HepG2 (cell line): ENCODE measurements around the gene APBB2. TPM values are rescaled to one million over a fixed set of nuclear protein-coding genes. Genes with fewer than 3 reads are reported as not detected.

Experiments
- ATAC-seq: fragments of 200-7000 bp; cut with Tn5 transposase; 3 replicates; pipeline ENCODE4 v1.9.1; 2020; ENCODE audit warnings: mild to moderate bottlenecking, moderate library complexity
- BruUV-seq: library from RNA; stranded (reverse); fragments of 400-500 nt; replicated peaks from 2 replicates; lab custom pipeline; 2021; lab: Mats Ljungman, UMichigan
- CTCF ChIA-PET: fragments of 300-600 bp; formaldehyde crosslinking; extraction: SDS; loops from one replicate; lab custom pipeline; 2021; ENCODE audit warnings: low total read pairs, inconsistent platforms, low intra/inter-chr PET ratio; lab: Yijun Ruan, JAX
- POLR2A ChIA-PET: fragments of 350-600 bp; sonication (Branson Sonifier 250); formaldehyde crosslinking; loops from one replicate; lab custom pipeline; 2020; ENCODE audit warnings: antibody characterized with exemption, inconsistent platforms; lab: Yijun Ruan, JAX
- DNase-seq: peaks from one replicate; pipeline ENCODE4 v3.0.0-alpha.2; 2015; ENCODE audit warnings: low spot score
- FAIRE-seq: peaks from 3 replicates; lab custom pipeline; 2011; peaks lifted over from hg19 to GRCh38; lab: Jason Lieb, UNC
- H2AFZ ChIP-seq: one replicate; pipeline ENCODE4 v1.6.1; 2011; ENCODE audit warnings: low read length, inconsistent platforms
- H3K27ac ChIP-seq: fragments of 300-600 bp; 3 replicates; pipeline ENCODE4 v1.8.0; 2011; ENCODE audit warnings: mixed run types, mild to moderate bottlenecking, mixed read lengths, low read length, inconsistent platforms; ENCODE audit not compliant: insufficient read depth; ENCODE audit errors: extremely low read length
- H3K27me3 ChIP-seq, 2 experiments: fragments of 200-600 bp in 1 of 2; 2 replicates in 1 of 2; 3 replicates in 1 of 2; pipeline versions ENCODE4 v1.6.0 to v1.8.0; 2011; ENCODE audit warnings: low read length in 2 of 2, mild to moderate bottlenecking in 2 of 2, moderate library complexity in 2 of 2, inconsistent platforms in 1 of 2; ENCODE audit not compliant: insufficient read depth in 2 of 2, control insufficient read depth in 1 of 2
- H3K36me3 ChIP-seq, 2 experiments: fragments of 200-600 bp in 1 of 2; replicated peaks in 1 of 2; 2 replicates in 1 of 2; 3 replicates in 1 of 2; pipeline versions ENCODE4 v1.5.1 to v1.8.0; 2011; ENCODE audit warnings: low read length in 2 of 2, inconsistent platforms in 1 of 2; ENCODE audit not compliant: insufficient read depth in 2 of 2, control insufficient read depth in 1 of 2
- H3K4me1 ChIP-seq: 2 replicates; pipeline ENCODE4 v1.5.1; 2012; ENCODE audit warnings: low read length, inconsistent platforms; ENCODE audit not compliant: insufficient read depth
- H3K4me2 ChIP-seq: 2 replicates; pipeline ENCODE4 v1.6.0; 2011; ENCODE audit warnings: low read depth, low read length, inconsistent platforms
- H3K4me3 ChIP-seq, 3 experiments: fragments of 200-600 bp in 1 of 3; sonication (generic), shearing (Covaris generic) in 1 of 3; replicated peaks in 1 of 3; 2 replicates each; pipeline ENCODE4 v1.5.1; 2011 to 2016; ENCODE audit warnings: low read length in 3 of 3, inconsistent platforms in 2 of 3, low read depth in 2 of 3, mild to moderate bottlenecking in 2 of 3, control low read depth in 1 of 3, mixed read lengths in 1 of 3; ENCODE audit not compliant: insufficient read depth in 1 of 3
- H3K79me2 ChIP-seq: one replicate; pipeline ENCODE4 v1.6.1; 2011; ENCODE audit warnings: low read length, inconsistent platforms; ENCODE audit not compliant: insufficient read depth
- H3K9ac ChIP-seq: 2 replicates; pipeline ENCODE4 v1.6.0; 2011; ENCODE audit warnings: mild to moderate bottlenecking, low read depth, low read length, inconsistent platforms; ENCODE audit not compliant: insufficient read depth
- H3K9me3 ChIP-seq: 2 replicates; pipeline ENCODE4 v1.5.1; 2012; ENCODE audit warnings: mild to moderate bottlenecking, low read length
- H4K20me1 ChIP-seq: 2 replicates; pipeline ENCODE4 v1.6.0; 2011; ENCODE audit warnings: inconsistent platforms, mild to moderate bottlenecking, low read length, moderate library complexity; ENCODE audit not compliant: insufficient read depth
- ARNTL ChIP-seq: sonication (generic); formaldehyde crosslinking; IDR thresholded peaks from 2 replicates; pipeline ENCODE4 v1.4.0; 2020; ENCODE audit warnings: mild to moderate bottlenecking, missing genetic modification reagents
- PAWR ChIP-seq: sonication (generic); formaldehyde crosslinking; IDR thresholded peaks from 2 replicates; pipeline ENCODE4 v1.4.0; 2020; ENCODE audit warnings: missing genetic modification reagents, mild to moderate bottlenecking, borderline replicate concordance
- RBFOX2 ChIP-seq: fragments of 200-400 bp; formaldehyde crosslinking; IDR thresholded peaks from 2 replicates; pipeline ENCODE4 v1.6.1; 2017; ENCODE audit warnings: low read depth, mild to moderate bottlenecking, low read length
- SRSF4 ChIP-seq: fragments of 200-400 bp; formaldehyde crosslinking; IDR thresholded peaks from one replicate; pipeline ENCODE4 v1.6.1; 2018; ENCODE audit warnings: mild to moderate bottlenecking, low read depth, low read length, moderate library complexity; ENCODE audit not compliant: poor library complexity, severe bottlenecking
- ZNF598 ChIP-seq: sonication (generic); formaldehyde crosslinking; IDR thresholded peaks from 2 replicates; pipeline ENCODE4 v1.5.1; 2020; ENCODE audit warnings: mild to moderate bottlenecking, missing genetic modification reagents, borderline replicate concordance
- ZNF772 ChIP-seq: sonication (generic); formaldehyde crosslinking; IDR thresholded peaks from 2 replicates; pipeline ENCODE4 v1.5.0; 2020; ENCODE audit warnings: mild to moderate bottlenecking, missing genetic modification reagents
- ZNF792 ChIP-seq: IDR thresholded peaks from 2 replicates; pipeline ENCODE4 v1.6.1; 2016
- WGBS: methylation state at CpG from one replicate; pipeline ENCODE4 v1.1.6; 2017; ENCODE audit warnings: low lambda C conversion rate; 5-methylcytosine and 5-hydroxymethylcytosine counted together
- in situ Hi-C: cut with HindIII; loops from 2 replicates; pipeline ENCODE4 v1.10.0; 2017; ENCODE audit warnings: low pct_unique_long_range_greater_than_20kb; ENCODE audit not compliant: extremely low pct_ligation_motif_present
- intact Hi-C: fragments of 100-400 bp; cut with micrococcal nuclease; formaldehyde crosslinking; loops from one replicate; pipeline ENCODE4 v1.10.0; 2022; ENCODE audit not compliant: unreplicated experiment
- polyA plus RNA-seq, 8 experiments: library from polyadenylated mRNA; depleted of rRNA in 3 of 8; stranded (reverse) in 7 of 8; unstranded in 1 of 8; fragments of >200 nt; fragmentation: Illumina TruSeq in 4 of 8; extraction: Trizol in 4 of 8; gene quantifications; 2 replicates each; pipeline versions ENCODE4 v1.2.1 to v1.2.3, GENCODE V29; 2011 to 2016; ENCODE audit warnings: low read depth in 4 of 8, missing spikeins in 1 of 8, mixed read lengths in 1 of 8; ENCODE audit not compliant: insufficient read depth in 1 of 8
- total RNA-seq, 5 experiments: library from RNA; depleted of rRNA; stranded (reverse); fragments of >200 nt; fragmentation: Illumina TruSeq; extraction: Trizol; gene quantifications; 2 replicates each; pipeline ENCODE4 v1.2.3, GENCODE V29; 2016; ENCODE audit warnings: low read depth in 1 of 5
- TF ChIP-seq, protein P1 (sequence below): sonication (generic); formaldehyde crosslinking; IDR thresholded peaks from 2 replicates; pipeline ENCODE4 v1.8.0; 2022; ENCODE audit warnings: missing genetic modification reagents, mild to moderate bottlenecking, moderate library complexity, borderline replicate concordance
- TF ChIP-seq, protein P2 (sequence below): sonication (generic); formaldehyde crosslinking; IDR thresholded peaks from 2 replicates; pipeline ENCODE4 v1.5.1; 2020; ENCODE audit warnings: mild to moderate bottlenecking, missing genetic modification reagents, moderate library complexity

The APBB2 gene
- total and polyA plus RNA-seq, 2 of the 13 experiments (the other 11 are each of a cell fraction or from before 2014, with no cell fraction given) = 11.7 to 17.0 TPM

DNA sequence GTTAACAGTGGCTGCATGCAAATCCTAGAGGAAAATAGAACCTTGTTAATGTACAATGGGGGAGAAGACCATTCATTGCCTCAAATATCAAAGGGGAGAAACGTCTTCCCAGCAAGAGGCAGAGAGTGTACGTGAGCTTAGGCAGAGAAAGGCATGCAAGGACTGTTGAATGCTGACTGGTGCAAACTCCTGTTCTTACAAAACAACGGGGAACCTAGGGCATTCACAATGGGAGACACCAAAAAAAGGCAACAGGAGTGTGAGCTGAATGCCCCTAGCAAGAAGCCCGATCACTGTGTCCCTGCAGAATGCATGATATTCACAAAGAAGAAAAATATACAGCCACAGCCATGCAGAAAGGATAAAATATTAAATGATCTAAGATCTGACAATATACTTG lies 279.7 kb downstream of the APBB2 start:
- FAIRE-seq (no peak), ATAC-seq (no peak)
- Histone ChIP-seq H3K79me2 (no peaks in the 10 kb centered on the region), H3K9me3 (no peaks in the 10 kb centered on the region), H3K27ac (no peak overlapping the region), H2AFZ (no peak overlapping the region), H3K27me3 (no peaks in the 10 kb centered on the region), H3K4me2 (no peak overlapping the region)
- in situ Hi-C loops (no loop called here), intact Hi-C loops (no loop called here)
- no TSS peak for BruUV-seq
- ChIA-PET POLR2A (no interaction called here), CTCF (no interaction called here)
- TF ChIP-seq, protein P1, sequence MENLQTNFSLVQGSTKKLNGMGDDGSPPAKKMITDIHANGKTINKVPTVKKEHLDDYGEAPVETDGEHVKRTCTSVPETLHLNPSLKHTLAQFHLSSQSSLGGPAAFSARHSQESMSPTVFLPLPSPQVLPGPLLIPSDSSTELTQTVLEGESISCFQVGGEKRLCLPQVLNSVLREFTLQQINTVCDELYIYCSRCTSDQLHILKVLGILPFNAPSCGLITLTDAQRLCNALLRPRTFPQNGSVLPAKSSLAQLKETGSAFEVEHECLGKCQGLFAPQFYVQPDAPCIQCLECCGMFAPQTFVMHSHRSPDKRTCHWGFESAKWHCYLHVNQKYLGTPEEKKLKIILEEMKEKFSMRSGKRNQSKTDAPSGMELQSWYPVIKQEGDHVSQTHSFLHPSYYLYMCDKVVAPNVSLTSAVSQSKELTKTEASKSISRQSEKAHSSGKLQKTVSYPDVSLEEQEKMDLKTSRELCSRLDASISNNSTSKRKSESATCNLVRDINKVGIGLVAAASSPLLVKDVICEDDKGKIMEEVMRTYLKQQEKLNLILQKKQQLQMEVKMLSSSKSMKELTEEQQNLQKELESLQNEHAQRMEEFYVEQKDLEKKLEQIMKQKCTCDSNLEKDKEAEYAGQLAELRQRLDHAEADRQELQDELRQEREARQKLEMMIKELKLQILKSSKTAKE (CRISPR knock-in tag) = no peak
- no peak for TF ChIP-seq PAWR (CRISPR knock-in tag)
- TF ChIP-seq ZNF792 (CRISPR knock-in tag) = no peak
- TF ChIP-seq ARNTL (CRISPR knock-in tag) = no peak
- no peak for TF ChIP-seq RBFOX2
- TF ChIP-seq ZNF598 (CRISPR knock-in tag) = no peak
- TF ChIP-seq, protein P2, sequence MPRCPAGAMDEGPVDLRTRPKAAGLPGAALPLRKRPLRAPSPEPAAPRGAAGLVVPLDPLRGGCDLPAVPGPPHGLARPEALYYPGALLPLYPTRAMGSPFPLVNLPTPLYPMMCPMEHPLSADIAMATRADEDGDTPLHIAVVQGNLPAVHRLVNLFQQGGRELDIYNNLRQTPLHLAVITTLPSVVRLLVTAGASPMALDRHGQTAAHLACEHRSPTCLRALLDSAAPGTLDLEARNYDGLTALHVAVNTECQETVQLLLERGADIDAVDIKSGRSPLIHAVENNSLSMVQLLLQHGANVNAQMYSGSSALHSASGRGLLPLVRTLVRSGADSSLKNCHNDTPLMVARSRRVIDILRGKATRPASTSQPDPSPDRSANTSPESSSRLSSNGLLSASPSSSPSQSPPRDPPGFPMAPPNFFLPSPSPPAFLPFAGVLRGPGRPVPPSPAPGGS (CRISPR knock-in tag) = no peak
- TF ChIP-seq ZNF772 (CRISPR knock-in tag) = no peak
- no peak for TF ChIP-seq SRSF4
- TF ChIP-seq, all 625 proteins: peak for 0
- Histone ChIP-seq H3K4me3 (no peak overlapping the region), H3K4me1 (peaks cover 6% of the 10 kb centered on the region), H4K20me1 (no peaks in the 10 kb centered on the region), H3K9ac (no peak overlapping the region), H3K36me3 (peaks cover 0 to 28% of the 10 kb centered on the region in 2 experiments; a peak in 3 of 5 replicates)
- no peak for DNase-seq
- 97% methylated on average over 4 of the region's 4 CpGs for WGBS
